Neural cell (in vitro differentiated cells): ENCODE measurements around the gene NFATC3. TPM values are rescaled to one million over a fixed set of nuclear protein-coding genes. Genes with fewer than 3 reads are reported as not detected.

Source experiments
- H2AFZ ChIP-seq: fragments of 200-600, 300-800 bp; sonication (generic), shearing (Covaris generic); 2 replicates; pipeline ENCODE4 v1.6.0; 2014; ENCODE audit warnings: low read depth, mild to moderate bottlenecking, antibody characterized with exemption, low read length, moderate library complexity
- H3F3A ChIP-seq: fragments of 200-600 bp; shearing (Covaris generic); 2 replicates; pipeline ENCODE4 v1.6.1; 2016; ENCODE audit warnings: mild to moderate bottlenecking, moderate library complexity, mixed read lengths, antibody characterized with exemption, low read length; ENCODE audit not compliant: insufficient read depth, poor library complexity, severe bottlenecking
- H3K27ac ChIP-seq: fragments of 200-600, 300-800 bp; sonication (generic), shearing (Covaris generic); 2 replicates; pipeline ENCODE4 v1.5.1; 2014; ENCODE audit warnings: mild to moderate bottlenecking, low read length, moderate library complexity
- H3K27me3 ChIP-seq: fragments of 300-800, 200-600 bp; sonication (generic), shearing (Covaris generic); 2 replicates; pipeline ENCODE4 v1.6.0; 2014; ENCODE audit warnings: mild to moderate bottlenecking, low read depth, low read length, moderate library complexity; ENCODE audit not compliant: insufficient read depth
- H3K36me3 ChIP-seq: fragments of 300-800, 200-600 bp; sonication (generic), shearing (Covaris generic); 2 replicates; pipeline ENCODE4 v1.5.1; 2014; ENCODE audit warnings: mild to moderate bottlenecking, antibody characterized with exemption, low read length, moderate library complexity; ENCODE audit not compliant: insufficient read depth
- H3K4me2 ChIP-seq: fragments of 300-800, 200-600 bp; sonication (generic), shearing (Covaris generic); 2 replicates; pipeline ENCODE4 v1.6.0; 2014; ENCODE audit warnings: mild to moderate bottlenecking, low read length
- H3K4me3 ChIP-seq: fragments of 300-800, 200-600 bp; sonication (generic), shearing (Covaris generic); 2 replicates; pipeline ENCODE4 v1.5.1; 2014; ENCODE audit warnings: mild to moderate bottlenecking, low read length, moderate library complexity
- H3K79me2 ChIP-seq: fragments of 200-600 bp; shearing (Covaris generic); replicated peaks from 2 replicates; pipeline ENCODE4 v1.6.0; 2014; ENCODE audit warnings: mild to moderate bottlenecking, low read length, moderate library complexity; ENCODE audit not compliant: insufficient read depth
- H3K9ac ChIP-seq: fragments of 300-800, 200-600 bp; sonication (generic), shearing (Covaris generic); 2 replicates; pipeline ENCODE4 v1.6.1; 2016; ENCODE audit warnings: mild to moderate bottlenecking, low read length, mixed read lengths
- H3K9me2 ChIP-seq: fragments of 200-600 bp; shearing (Covaris generic); 2 replicates; pipeline ENCODE4 v1.6.1; 2016; ENCODE audit warnings: mild to moderate bottlenecking, low read length, mixed read lengths; ENCODE audit not compliant: insufficient read depth
- H3K9me3 ChIP-seq: fragments of 200-600, 300-800 bp; sonication (generic), shearing (Covaris generic); 2 replicates; pipeline ENCODE4 v1.6.1; 2016; ENCODE audit warnings: mild to moderate bottlenecking, mixed run types, low read length, moderate library complexity, mixed read lengths
- H4K20me1 ChIP-seq: fragments of 200-600 bp; shearing (Covaris generic); 2 replicates; pipeline ENCODE4 v1.6.1; 2016; ENCODE audit warnings: mild to moderate bottlenecking, mixed run types; ENCODE audit not compliant: insufficient read depth
- CTCF ChIP-seq: fragments of 450-650 bp; IDR thresholded peaks from 2 replicates; pipeline ENCODE4 v1.5.1; 2014; ENCODE audit warnings: antibody characterized with exemption, mild to moderate bottlenecking, moderate library complexity; ENCODE audit not compliant: poor library complexity, severe bottlenecking
- EP300 ChIP-seq: fragments of 450-650 bp; conservative IDR thresholded peaks from 2 replicates; pipeline ENCODE4 v1.6.1; 2014; ENCODE audit warnings: antibody characterized with exemption, mild to moderate bottlenecking, moderate library complexity; ENCODE audit not compliant: poor library complexity, severe bottlenecking
- EZH2 ChIP-seq: fragments of 200-600, 300-800 bp; shearing (Covaris generic), sonication (generic); IDR thresholded peaks from 2 replicates; pipeline ENCODE4 v1.6.1; 2014; ENCODE audit warnings: antibody characterized with exemption, low read length, borderline replicate concordance, mild to moderate bottlenecking; ENCODE audit not compliant: insufficient read depth, poor library complexity, severe bottlenecking
- MXI1 ChIP-seq: fragments of 450-650 bp; conservative IDR thresholded peaks from 2 replicates; pipeline ENCODE4 v1.6.1; 2014; ENCODE audit warnings: antibody characterized with exemption, mild to moderate bottlenecking; ENCODE audit not compliant: poor library complexity, severe bottlenecking
- POLR2AphosphoS5 ChIP-seq: IDR thresholded peaks from 2 replicates; pipeline ENCODE4 v1.6.1; 2012
- RAD21 ChIP-seq: fragments of 450-650 bp; conservative IDR thresholded peaks from 2 replicates; pipeline ENCODE4 v1.6.1; 2014; ENCODE audit warnings: antibody characterized with exemption, mild to moderate bottlenecking, moderate library complexity
- REST ChIP-seq: IDR thresholded peaks from 2 replicates; pipeline ENCODE4 v1.6.1; 2012; ENCODE audit warnings: borderline replicate concordance
- SMC3 ChIP-seq: fragments of 450-650 bp; conservative IDR thresholded peaks from 2 replicates; pipeline ENCODE4 v1.6.1; 2014; ENCODE audit warnings: antibody characterized with exemption, mild to moderate bottlenecking, moderate library complexity; ENCODE audit not compliant: poor library complexity
- TAF1 ChIP-seq: IDR thresholded peaks from 2 replicates; pipeline ENCODE4 v1.6.1; 2012; ENCODE audit warnings: low read depth
- polyA plus RNA-seq: library from polyadenylated mRNA; depleted of rRNA; stranded (reverse); fragments of >200 nt; gene quantifications from 2 replicates; pipeline ENCODE4 v1.2.3, GENCODE V29; 2014

NFATC3 gene
- polyA plus RNA-seq, 1 donor from 2014 or later, result 6.2 TPM

- TF ChIP-seq CTCF (no peak), EZH2 (no peak), TAF1 (no peak), RAD21 (no peak), EP300 (no peak), MXI1 (no peak), REST (no peak), SMC3 (no peak), POLR2AphosphoS5 (no peak)
- Histone ChIP-seq H3K36me3 (no peaks in the 10 kb centered on the region), H4K20me1 (no peaks in the 10 kb centered on the region), H3K4me2 (peak overlapping the region; percentile 88), H3K4me3 (peak overlapping the region; percentile 100), H3K9me2 (no peaks in the 10 kb centered on the region), H3F3A (no peaks in the 10 kb centered on the region), H3K9ac (peak overlapping the region; percentile 76), H2AFZ (no peak overlapping the region), H3K27me3 (no peaks in the 10 kb centered on the region), H3K27ac (no peak overlapping the region), H3K9me3 (no peaks in the 10 kb centered on the region), H3K79me2 (no peaks in the 10 kb centered on the region)
Measured at GRCh38 chr16:68246121-68246520, 161.0 kb downstream of the NFATC3 start.

GRCh38 chr16:68246666-68247065, 161.5 kb downstream of the NFATC3 start:
- H3K79me2 ChIP-seq, result no peaks in the 10 kb centered on the region
- H3K36me3 ChIP-seq, result no peaks in the 10 kb centered on the region
- H3K27me3 ChIP-seq, result no peaks in the 10 kb centered on the region
- no peak for TF ChIP-seq POLR2AphosphoS5
- no peak for TF ChIP-seq EP300
- TF ChIP-seq REST, result no peak
- no peak for TF ChIP-seq TAF1
- no peak for TF ChIP-seq SMC3
- no peak for TF ChIP-seq MXI1
- TF ChIP-seq RAD21, result no peak
- TF ChIP-seq CTCF, result no peak
- no peak for TF ChIP-seq EZH2
- H3K9ac ChIP-seq, result no peak overlapping the region
- H3F3A ChIP-seq, result no peaks in the 10 kb centered on the region
- H3K4me2 ChIP-seq, result no peak overlapping the region
- peak overlapping the region; percentile 100 for H3K4me3 ChIP-seq
- H3K9me2 ChIP-seq, result no peaks in the 10 kb centered on the region
- no peak overlapping the region for H2AFZ ChIP-seq
- no peaks in the 10 kb centered on the region for H3K9me3 ChIP-seq
- no peaks in the 10 kb centered on the region for H4K20me1 ChIP-seq
- H3K27ac ChIP-seq, result no peak overlapping the region
